ENCODE results near the gene ITPK1. TPM values are rescaled to one million over a fixed set of nuclear protein-coding genes. Genes with fewer than 3 reads are reported as not detected.
A peak's percentile ranks its signal among the peaks of the same experiment; 100 is the strongest.

Gene ITPK1
- total RNA-seq, 1 donor from 2014 or later = 24.0 TPM

- DNase-seq = peak; percentile 26
These were observed 109.1 kb downstream of the ITPK1 start for GRCh38 chr14:93006567-93007051.

- DNase-seq = no peak
These were observed 109.9 kb downstream of the ITPK1 start for GRCh38 chr14:93005838-93006237.

DNA sequence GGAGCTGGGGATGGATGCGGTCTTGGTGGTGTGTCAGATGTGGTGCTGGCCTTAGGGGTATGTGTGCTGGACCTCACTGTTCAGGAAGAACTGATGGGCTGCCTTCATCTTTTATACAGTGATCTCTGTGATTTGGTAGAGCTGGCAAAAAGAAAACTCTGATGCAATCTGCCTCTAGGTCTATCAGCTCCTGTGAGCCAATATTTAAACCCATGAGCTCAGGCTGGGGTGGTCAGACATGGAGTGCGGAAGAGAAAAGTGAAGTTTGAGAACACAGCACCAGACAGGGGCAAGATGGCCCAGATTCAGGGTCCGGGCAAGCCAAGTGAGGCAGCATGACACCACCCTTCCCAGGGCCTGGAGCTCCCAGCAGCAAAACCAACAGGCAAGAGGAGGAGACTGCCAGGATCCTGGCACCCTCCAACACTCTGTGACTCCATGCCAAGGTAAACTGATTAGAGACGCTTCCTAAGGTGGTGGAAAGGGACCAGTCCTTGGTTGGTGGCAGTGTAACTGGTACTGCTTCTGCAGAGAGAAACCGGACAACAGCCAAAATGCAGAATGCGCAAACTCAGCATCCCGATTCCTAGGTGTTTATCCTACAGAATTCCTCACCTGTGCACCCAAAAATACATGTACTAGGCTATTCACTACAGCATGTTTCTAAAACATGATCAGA, 110.5 kb downstream of the ITPK1 start:
- DNase-seq = no peak

DNA sequence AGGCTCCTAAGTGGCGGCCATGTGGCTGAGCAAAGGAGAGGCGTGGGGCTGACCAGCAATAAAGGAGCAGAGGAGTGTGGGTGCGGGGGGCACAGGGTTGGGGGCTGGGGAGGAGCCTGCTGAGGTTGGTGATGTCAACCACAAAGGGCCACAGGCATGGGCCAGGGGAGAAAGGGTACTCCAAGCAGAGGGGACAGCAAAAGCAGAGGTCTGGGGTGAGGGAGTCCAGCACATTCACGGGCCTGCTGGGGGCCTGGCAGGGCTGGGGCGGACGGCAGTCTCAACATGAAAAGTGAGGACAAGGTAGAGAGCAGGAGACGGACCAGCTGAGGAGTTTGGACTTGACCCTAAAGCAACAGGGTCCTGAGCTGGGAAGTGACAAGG, 111.0 kb downstream of the ITPK1 start:
- DNase-seq = no peak

DNA sequence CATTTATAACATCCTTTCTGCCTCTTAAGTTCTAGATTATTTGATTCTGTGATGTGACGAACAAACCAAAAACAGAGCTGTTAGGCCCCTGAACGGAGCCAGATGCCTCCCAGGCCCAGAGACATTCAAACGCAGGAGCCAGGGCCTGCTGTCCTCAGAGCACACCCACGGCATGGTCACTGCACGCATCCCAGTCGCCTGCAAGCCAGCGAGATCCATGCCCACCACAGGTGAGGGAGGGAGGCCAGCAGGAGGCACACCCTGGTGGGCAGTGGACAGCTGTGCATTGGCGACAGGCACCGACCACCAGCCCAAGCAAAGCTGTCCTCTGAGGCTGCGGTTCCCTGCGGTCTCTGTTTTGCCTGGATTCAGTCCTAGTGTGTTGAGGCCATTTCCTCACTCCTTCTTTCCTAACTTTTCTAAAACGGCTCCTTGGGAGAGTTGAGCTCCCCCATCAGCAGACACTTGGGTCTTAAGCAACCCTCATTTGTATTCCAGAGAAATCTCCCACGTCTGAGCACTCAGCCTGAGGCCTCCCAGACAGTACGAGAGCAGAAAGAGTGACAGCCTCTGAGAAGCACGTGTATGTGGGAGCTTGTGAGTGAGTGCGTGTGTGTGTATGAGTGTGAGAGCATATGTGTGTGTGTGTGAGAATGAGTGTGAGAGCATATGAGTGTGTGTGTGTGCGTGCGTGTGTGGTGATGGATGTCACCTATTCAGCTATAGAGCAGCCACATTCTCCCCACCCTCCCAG, 111.6 kb downstream of the ITPK1 start:
- DNase-seq = no peak

DNA sequence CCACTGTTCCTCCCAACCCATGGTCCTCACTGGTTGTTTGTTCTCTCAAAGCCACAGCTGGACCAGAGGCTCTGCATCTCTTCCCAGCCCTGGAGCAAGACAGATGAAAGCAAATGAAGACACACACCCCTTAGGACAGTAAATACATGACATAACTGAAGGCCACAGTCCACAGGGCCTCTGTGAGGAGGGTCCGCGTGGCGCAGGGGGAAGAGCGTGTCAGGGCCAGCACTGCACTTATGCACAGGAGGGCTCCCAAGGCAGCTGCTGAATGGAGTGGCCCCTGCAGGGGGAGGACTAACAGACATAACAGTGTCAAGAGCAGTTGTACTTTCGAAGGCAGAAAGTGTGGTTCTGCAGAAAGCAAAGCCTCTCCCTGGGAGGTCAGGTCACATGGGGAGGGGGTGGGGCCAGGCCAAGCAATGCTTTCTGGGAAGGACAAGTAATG, 112.8 kb downstream of the ITPK1 start:
- DNase-seq = no peak

DNA sequence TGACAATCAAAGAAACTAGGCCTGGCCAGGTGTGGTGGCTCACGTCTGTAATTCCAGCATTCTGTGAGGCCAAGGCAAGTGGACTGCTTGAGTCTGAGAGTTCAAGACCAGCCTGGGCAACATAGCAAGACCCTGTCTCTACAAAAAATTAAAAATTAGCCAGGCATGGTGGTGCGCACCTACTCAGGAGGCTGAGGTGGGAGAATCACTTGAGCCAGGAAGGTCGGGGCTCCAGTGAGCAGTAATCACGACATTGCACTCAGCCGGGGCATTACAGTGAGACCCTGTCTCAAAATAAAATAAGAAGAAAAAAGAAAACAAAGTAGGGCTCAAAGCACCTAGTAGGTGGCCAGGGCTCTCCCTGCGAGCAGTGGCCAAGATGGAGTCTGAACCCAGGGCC, 113.7 kb downstream of the ITPK1 start:
- no peak for DNase-seq

DNA sequence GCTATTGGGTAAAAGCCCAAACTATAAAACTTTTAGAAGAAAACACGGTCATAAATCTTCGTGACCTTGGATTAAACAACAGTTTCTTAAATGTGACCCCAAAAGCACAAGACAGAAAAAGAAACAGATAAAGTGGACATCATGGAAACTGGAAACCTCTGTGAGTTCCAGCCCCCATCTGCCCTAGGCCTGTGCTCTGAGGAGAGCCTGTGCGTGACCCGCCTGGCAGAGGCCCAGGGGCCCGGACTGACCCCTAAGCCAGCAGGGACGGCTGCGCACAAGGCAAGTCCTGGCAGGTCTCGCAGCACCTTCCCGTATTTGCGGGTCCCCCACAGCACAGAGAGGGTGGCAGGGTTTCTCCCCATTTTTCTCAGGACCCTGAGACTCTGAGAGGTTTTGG, 116.8 kb downstream of the ITPK1 start:
- DNase-seq = no peak

DNA sequence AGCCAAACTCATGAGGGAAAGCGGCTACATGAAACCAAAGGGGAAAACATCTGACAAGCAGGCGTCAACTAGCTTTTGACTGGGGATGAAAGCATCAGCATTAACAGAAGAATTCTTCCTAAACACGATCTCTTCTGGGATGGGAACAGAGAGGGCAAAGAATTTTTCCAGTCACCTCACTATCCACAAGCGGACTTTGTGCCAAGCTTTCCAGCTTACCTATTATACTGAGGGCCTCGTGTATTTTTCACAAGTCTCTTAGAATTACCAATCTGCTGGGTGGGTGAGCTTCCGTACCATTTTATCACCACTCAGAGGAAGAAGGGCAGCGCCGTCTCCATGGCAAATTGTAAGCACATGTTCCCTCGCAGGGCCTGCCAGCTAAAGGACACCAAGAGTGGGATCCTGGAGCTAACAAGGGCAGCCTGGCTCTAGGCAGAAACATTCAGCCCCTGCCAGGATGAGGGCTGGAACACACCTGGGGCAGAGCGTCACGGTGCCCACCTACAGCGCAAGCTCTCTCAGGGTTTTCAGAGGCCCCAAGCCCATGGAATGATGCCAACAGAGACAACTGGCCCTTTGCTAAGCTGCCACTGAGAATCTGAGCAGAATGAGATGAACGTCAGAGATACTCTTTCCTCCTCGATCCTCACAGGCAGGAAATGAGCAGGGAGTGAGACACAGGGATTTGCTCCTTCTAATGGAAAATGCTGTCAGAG, 118.2 kb downstream of the ITPK1 start:
- DNase-seq = no peak

DNA sequence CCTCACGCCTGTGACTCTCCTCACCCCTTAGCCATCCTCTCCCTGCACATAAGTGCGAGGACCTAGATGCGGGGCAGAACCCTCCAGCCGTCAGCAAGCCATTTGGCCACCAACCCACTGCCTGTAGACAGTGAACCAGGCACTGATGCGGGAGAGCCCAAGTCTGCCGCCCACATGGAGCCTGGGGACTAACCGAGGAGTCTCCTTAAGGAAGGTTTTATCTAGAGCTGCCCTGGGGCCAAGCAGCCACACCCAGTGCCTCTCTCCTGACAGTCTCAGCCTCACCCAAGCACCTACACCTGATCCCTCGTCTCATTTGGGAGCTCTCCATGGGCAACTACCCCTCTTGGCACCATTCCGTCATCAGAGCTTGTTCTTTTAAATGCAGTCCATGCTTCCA, 120.1 kb downstream of the ITPK1 start:
- no peak for DNase-seq

DNA sequence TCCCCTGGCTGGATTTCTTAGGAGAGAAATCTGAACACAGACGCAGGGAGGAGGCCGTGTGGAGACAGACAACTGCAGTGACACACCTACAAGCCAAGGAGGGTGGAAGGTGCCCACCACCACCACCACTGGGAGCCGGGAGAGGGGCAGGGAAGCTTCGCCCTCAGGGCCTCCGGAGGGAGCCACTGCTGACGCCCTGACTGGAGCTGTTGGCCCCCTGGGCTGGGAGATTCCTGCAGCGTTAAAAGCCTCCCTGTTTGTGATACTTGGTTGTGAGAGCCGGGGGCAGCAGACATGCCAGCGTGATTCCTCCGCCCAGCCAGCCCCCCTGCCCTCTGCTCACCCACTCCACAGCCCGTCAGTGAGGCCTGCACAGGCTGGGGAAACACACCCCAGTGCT, 120.8 kb downstream of the ITPK1 start:
- no peak for DNase-seq

GRCh38 chr14:92994131-92994676, 121.5 kb downstream of the ITPK1 start:
- DNase-seq = no peak

GRCh38 chr14:92993302-92993701, 122.4 kb downstream of the ITPK1 start:
- no peak for DNase-seq

- no peak for DNase-seq
These were observed 124.2 kb downstream of the ITPK1 start for GRCh38 chr14:92991536-92991935.

DNA sequence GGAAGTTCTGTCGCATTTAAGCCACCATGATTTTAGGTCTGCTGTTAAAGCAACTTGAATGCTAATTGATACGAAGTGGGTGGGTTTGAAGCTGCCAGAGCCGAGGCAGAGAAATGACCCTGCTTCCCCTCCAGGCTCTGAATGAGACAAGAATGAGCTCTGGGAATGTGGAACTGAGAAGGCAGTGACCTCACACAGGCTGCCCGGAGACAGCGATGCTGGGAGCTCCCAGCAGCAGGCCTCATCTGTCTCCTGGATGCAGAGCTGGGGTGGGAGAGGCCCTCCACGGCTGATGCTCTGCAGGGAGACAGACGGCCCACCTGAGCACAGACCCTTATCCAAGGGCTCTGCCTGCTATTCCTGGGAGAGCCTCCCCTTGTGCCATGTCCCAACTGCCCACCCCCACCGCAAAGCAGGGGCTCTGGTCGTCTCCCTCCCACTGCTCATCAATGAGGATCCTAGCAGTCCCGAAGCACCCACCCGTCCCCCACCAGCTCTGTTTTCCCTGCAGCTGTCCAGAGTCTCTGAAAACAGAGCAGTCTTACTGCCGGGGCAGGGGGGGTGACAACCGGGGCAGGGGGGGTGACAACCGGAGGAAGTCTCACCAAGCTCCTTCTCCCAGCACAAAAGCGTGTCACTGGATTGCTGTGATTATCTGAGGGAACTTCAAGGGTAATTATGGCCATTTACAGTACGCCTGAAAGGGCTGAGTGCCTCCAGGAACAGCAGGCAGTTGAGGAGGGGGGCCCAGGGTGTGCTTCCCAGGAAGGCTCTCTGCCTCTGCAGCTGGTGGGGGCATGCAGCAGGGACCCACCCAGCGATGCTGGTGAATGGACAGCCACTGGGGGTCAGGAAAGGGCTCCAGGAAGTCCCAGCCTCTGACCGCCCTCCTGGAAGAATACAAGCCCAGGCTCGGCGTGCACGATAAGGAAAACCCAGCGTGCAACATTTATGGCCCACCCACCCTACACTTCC, 125.0 kb downstream of the ITPK1 start:
- no peak for DNase-seq

- no peak for DNase-seq
These were observed 126.7 kb downstream of the ITPK1 start for GRCh38 chr14:92988786-92989755.

GRCh38 chr14:92987713-92988510, 127.8 kb downstream of the ITPK1 start:
- DNase-seq = no peak

DNA sequence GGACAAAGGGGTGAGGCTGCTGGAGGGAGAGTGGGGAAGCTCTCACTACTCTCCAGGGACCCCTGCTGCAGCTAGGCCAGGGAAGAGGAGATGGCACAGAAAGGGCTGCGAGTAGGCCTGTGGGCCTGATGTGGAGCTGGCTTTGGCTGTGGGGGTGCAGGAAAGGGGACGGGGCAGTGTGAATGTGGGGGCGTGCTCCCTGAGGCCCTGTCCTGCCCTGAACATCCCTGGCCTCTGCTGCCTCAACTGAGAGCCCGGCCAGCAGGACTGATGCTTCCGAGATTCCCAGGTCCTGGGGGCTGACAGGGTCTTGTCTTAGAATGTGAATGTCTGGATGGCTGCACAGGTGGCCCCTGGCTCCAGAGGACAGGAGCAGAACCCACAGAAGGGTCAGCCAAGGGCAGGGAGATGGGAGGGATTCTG, 128.6 kb downstream of the ITPK1 start:
- DNase-seq = no peak

DNA sequence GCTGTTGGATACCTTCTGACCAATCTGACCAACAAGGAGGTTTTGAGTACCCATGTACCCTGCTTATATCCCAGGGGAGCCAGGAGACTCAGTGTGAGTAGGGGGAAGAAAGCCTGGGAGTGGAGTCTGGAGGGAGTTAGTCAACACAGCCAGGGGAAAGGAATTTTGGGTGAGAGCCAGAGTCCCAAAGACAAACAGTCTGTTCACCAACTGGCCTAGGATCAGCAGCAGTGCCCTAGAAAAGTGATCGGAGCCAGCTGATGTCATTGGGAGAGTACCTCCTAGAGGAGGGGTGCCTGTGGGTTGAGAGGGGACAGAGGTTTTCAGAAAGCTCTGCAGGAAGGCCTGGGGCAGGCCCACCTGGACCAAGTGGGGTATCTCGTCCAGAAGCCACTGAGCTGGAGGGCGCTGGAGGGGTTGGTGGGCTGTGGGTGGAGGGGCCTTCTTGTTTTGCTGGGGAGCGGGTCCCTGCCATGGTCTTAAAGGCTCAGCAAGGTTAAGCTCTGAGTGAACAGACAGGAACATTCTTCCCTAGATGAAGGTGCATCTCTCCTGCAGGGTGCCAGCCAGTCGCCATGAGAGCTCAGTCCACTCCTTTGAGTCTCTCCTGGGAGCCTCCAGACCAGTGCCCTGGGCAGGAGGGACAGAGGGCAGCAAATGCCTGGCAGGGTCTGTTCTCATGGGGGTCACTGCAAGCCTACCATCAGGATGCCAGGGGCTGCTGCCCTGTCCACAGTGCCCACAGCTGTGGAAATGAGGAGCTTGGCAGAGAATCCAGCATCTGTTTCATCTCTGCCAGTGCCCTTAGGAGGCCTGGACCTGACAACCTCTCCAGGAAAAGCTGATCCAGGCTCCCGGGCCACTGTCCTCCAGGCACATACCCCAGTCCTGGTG, 129.2 kb downstream of the ITPK1 start:
- DNase-seq = peak; percentile 43
